Epithelial cell of prostate (primary cell): ENCODE data around the gene TNFRSF9.
"Not testable (repeated sequence)": the region's sequence is repeated elsewhere in the genome, so short reads cannot be mapped to it uniquely, and the experiment has no call there.

Experiments used
- DNase-seq: peaks from one replicate; pipeline ENCODE4 v3.0.0-alpha.2; 2011; ENCODE audit warnings: low read depth, low spot score
- H3K27ac ChIP-seq: fragments of 450-650 bp; 2 replicates; pipeline ENCODE4 v1.5.1; 2017; ENCODE audit warnings: mild to moderate bottlenecking

Gene TNFRSF9

DNA sequence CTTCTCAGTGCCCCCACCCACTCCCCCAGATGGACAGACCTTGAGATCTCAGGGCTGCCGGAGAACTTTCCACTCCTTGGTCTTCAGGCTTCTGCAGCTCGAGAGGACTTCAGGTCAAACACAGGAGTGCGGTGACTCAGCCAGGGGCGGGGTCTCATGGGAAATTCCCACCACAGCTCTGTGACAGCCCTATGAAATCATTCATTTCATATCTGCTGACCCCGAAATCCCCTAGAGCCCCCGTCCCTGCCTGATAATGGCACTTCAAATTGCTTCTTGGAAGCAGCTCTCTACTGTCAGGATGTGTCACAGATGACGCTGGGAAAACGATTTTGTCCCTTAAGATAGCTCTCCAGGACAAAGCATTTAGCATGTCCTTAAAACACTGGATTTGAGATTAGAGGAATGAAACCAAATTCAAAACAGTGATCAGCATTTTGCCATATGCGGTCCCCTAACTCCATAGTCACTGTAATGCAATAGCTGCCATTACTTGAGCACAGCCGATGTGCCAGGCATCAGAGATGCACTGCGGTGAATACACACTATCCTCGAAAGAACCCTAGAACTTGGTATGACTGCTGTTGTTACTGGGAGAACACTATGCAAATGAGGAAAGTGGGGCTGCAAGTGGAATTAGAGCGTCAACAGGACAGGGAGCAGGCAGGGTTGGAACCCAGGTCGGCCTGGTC is at the start of gene TNFRSF9:
TSS of gene TNFRSF9 (minus strand) at position 95 of the 692 bp plus-strand sequence. CDS start 845 bp downstream, outside the sequence.
- no peak within 1 kb of the TSS for H3K27ac ChIP-seq
- no peak for DNase-seq

DNA sequence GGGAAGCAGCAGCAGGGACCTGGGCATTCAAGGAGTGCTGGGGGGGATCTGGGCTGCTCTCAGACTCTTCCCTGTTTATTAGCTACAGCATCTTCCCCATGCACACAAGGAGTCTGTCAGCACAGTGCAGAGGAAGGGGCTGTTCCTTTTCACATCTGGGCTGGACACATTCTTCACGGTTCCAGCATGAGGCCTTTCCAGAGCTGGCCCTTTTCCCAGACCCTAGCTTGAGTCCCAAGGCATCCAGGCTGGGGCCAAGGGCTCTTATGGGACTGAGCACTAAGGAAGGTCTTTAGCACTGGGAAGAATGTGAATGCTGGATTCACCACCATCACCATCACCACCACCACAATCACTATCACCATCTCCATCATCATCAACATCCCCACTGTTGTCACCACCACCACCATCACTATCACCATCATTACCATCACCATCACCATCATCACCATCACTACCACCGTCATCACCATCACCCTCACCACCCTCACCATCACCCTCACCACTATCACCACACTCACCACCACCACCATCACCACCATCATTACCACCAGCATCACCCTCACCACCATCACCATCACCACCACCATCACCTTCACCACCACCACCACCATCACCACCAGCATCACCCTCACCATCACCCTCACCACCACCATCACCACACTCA is 49.3 kb upstream of the TNFRSF9 start:
- DNase-seq, result no peak
- no peak overlapping the region for H3K27ac ChIP-seq

DNA sequence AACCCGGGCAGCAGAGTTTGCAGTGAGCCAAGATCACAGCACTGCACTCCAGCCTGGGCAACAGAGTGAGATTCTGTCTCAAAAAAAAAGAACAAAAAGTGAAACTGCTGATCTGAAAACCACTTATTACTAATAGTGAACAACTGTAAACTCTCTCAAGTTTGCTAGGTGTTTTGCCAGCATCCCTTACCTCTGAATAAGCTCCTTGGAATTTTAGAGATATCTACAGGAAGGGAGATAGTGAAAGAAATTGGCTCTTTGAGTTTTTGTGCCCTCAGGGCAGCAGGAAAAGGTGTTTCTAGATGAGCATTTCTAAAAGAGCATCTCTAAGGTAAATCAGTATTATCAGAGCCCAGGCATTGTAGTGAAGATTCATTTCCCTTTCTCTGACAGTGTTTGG is 47.9 kb upstream of the TNFRSF9 start:
- DNase-seq, result no peak
- no peak overlapping the region for H3K27ac ChIP-seq

DNA sequence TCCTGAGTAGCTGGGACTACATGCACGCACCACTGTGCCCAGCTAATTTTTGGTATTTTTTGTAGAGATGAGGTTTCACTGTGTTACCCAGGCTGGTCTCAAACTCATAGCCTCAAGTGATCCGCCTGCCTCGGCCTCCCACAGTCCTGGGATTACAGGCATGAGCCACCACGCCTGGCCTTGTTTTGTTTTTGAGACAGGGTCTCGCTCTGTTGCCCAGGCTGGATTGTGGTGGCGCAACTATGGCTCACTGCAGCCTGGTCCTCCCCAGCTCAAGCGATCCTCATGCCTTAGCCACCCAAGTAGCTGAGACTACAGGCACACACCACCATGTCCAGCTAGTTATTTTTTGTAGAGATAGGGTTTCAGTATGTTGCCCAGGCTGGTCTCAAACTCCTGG is 46.9 kb upstream of the TNFRSF9 start:
- DNase-seq, result no peak
- no peak overlapping the region for H3K27ac ChIP-seq

GRCh38 chr1:7985851-7986612 is 45.4 kb upstream of the TNFRSF9 start:
- DNase-seq, result no peak

DNA sequence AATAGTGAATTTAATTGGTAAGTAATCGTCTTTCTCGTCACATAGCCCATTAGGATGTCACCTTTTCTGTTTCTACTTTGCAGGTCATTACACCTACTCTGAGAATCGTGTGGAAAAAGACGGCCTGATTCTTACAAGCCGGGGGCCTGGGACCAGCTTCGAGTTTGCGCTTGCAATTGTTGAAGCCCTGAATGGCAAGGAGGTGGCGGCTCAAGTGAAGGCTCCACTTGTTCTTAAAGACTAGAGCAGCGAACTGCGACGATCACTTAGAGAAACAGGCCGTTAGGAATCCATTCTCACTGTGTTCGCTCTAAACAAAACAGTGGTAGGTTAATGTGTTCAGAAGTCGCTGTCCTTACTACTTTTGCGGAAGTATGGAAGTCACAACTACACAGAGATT is 44.2 kb upstream of the TNFRSF9 start:
- DNase-seq, result no peak
- H3K27ac ChIP-seq, result no peak overlapping the region

More at GRCh38 chr1:7985851-7986612, 45.4 kb upstream of the TNFRSF9 start:
- H3K27ac ChIP-seq, result no peak overlapping the region

DNA sequence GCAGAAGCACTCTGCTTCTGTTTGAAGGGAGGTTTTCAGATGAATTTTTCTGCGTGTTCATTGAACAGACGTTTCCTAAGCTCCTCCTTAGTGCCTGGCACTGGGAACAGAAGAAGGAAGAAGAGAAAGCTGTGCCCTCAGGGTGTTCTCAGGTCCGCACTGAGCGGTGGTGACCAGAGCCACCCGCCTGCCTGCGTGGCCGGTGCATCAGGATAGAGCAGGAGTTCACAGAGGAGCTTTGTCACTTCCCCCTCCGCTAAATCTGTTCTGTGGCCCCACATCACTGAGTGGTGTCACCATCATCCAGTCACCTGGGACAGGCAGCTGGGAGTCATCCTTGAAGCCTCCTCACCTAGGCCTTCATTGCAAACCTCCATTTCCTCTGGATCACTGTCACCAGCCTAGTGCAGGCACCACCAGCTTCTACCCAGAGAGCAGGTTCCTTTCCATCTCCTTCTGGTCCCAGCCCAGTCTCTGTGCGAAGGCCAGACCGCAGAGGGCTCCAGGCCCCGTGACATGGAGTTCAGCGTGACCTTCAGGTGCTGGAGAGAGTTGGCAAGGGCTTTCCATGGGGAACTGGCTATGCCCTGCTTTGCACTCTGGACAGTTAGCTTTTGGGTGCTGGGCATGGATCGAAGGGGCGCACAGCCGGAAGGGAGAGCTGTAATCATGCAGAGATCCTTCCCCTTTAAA is 42.6 kb upstream of the TNFRSF9 start:
- no peak for DNase-seq
- H3K27ac ChIP-seq, result no peak overlapping the region

DNA sequence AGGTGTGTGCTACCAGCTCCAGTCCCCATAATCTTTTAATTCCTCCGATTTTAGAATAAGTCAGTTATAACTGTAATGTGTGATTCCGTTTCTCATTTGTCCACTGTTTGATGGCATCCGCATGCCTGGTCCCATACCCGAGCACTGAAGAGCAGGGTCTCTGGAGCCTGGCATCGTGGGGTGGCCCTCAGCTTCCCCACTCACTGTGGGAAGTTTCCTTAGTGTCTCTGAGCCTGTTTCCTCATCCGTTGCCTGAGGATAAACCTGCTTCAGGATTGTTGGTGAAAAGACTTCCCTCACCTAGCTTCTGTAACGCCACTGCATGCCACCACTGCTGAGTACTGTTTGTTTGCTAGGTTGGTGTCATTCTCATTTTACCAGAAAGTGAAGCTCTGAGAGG is 40.3 kb upstream of the TNFRSF9 start:
- DNase-seq, result no peak
- no peak overlapping the region for H3K27ac ChIP-seq

- H3K27ac ChIP-seq, result no peak overlapping the region
Measured at GRCh38 chr1:7975212-7975865, 34.7 kb upstream of the TNFRSF9 start.

DNA sequence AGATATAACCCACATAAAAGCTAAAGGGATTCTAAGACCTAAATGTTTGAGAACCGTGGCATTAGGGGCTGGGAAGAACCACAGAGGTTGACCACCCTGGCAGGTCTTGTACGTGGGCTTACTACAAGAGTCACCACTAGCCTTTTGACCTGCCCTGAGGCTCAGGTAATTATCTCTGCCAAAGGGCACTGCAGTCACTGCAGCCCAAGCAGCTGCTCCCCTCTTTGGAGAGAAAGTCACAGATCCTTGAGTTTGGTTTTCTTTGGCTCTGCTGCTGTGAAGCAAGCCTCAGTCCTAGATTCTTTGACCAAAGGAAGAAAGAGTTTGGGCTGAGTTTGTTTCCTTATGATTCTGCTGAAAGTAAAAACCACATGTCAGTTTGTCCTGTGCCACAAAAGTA is 32.4 kb upstream of the TNFRSF9 start:
- DNase-seq, result no peak

More at GRCh38 chr1:7975212-7975865, 34.7 kb upstream of the TNFRSF9 start:
- peak; percentile 22 for DNase-seq

DNA sequence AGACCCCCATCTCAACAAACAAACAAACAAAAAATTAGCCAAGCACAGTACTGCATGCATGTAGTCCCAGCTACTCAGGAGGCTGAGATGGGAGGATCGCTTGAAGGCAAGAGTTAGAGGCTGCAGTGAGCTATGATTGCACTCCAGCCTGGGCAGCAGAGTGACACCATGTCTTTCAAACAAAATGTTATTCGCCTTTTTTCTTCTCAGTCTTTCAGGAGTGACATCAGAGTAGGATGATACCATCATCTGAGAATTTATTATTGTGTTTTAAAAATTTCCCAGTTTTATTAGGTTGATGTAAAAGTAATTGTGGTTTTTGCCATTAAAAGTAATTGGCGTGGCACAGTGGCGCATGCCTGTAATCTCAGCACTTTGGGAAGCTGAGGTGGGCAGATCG is 31.6 kb upstream of the TNFRSF9 start:
- no peak for DNase-seq
- H3K27ac ChIP-seq, result no peak overlapping the region

More for the DNA sequence above, 32.4 kb upstream of the TNFRSF9 start:
- no peak overlapping the region for H3K27ac ChIP-seq

- H3K27ac ChIP-seq, result no peak overlapping the region
- DNase-seq, result no peak
Measured at GRCh38 chr1:7971024-7971423, 30.4 kb upstream of the TNFRSF9 start.

DNA sequence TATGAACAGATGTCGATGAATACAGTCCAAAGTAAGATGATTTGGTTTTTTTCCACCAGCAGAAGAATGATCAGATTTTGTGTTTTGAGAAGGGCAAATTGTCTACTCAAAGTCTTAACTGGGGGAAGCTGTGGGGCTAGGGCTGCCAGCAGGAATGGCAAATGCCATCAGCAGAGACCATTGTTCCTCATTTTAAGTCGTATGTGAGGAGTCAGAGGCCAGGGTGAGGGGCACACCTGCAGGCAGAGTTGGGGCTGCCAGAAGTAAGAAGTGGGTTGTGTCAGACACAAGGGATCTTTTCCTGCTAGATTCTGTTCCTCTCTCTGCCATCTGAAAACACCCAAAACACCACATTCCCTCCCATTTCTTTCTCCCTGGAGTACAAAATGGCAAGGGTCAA is 29.6 kb upstream of the TNFRSF9 start:
- H3K27ac ChIP-seq, result no peak overlapping the region
- DNase-seq, result no peak

DNA sequence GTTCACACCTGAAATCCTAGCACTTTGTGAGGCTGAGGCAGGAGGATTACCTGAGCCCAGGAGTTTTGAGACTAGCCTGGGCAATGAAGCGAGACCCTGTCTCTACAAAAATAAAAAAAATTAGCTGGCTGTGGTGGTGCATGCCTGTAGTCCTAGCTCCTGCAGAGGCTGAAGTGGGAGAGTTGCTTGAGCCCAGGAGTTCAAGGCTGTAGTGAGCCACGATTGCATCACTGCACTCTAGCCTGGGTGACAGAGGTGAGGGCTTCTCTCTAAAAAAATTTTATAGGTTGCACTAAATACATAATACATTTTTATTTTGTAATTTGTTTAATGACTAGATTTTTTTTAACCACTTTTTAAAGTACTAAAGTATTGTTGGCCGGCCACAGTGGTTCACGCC is 27.0 kb upstream of the TNFRSF9 start:
- no peak for DNase-seq

DNA sequence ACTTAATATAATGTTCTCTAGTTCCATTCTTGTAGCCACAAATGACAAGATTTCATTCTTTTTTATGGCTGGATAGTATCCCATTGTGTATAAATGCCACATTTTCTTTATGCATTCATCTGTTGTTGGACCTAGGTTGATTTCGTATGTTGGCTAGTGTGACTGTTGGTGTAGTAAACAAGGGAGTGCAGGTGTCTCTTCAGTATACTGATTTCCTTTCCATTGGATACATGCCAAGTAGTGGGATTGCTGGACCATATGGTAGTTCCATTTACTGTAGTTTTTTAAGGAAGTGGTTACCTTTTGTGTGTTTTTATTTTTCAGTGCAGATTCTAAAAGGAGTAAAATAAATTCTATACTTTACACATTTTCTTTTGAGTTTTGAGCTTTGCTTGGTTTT is 26.6 kb upstream of the TNFRSF9 start:
- H3K27ac ChIP-seq, result no peak overlapping the region
- no peak for DNase-seq

More for the DNA sequence above, 27.0 kb upstream of the TNFRSF9 start:
- H3K27ac ChIP-seq, result no peak overlapping the region

DNA sequence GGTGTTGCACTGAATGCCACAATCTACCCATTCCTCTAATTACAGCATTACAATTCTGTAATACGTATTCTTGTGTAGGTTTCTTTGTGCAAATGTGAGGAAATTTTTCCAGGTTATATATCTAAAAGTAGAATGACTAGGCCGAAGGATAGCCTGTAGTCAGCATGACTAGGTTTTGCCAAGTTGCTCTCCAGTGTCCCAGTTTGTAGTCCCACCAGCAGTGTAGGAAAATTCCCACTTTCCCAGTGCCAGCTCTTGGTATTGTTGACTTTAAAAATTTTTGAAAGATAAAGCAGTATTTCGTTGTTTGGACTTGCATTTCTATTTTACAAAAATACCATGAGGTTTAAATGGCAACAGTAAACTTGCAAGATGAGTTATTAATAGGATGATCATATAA is 23.8 kb upstream of the TNFRSF9 start:
- no peak overlapping the region for H3K27ac ChIP-seq

GRCh38 chr1:7963841-7964240 is 23.2 kb upstream of the TNFRSF9 start:
- H3K27ac ChIP-seq, DNase-seq: not testable (repeated sequence)

More for the DNA sequence above, 23.8 kb upstream of the TNFRSF9 start:
- no peak for DNase-seq

- DNase-seq, H3K27ac ChIP-seq: not testable (repeated sequence)
Measured at GRCh38 chr1:7963378-7963730, 22.7 kb upstream of the TNFRSF9 start.

GRCh38 chr1:7962636-7963377 is 22.2 kb upstream of the TNFRSF9 start:
- H3K27ac ChIP-seq, result no peak overlapping the region
- no peak for DNase-seq

DNA sequence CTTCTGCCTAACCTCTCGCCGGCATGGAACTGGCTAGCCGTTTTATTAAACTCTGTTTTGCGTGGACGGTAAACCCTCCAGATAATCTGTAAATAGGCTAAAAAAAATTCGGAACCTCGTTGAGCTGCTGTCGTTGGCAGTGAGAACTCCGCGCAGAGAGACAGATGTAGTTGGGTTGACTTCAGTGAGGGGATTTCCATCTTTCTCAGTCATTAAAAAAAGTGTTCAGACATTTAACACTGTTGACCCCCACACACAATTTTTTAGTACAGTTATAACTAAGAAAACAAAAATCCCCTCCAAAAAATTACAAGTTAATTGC is 21.3 kb upstream of the TNFRSF9 start:
- DNase-seq, result no peak
- peak overlapping the region; percentile 75 for H3K27ac ChIP-seq
